GM21381 (cell line): Measurements from ENCODE around the gene TUBB2B.
"Not testable (repeated sequence)": the region's sequence is repeated elsewhere in the genome, so short reads cannot be mapped to it uniquely, and the experiment has no call there.

Experiments
- ATAC-seq: cut with Tn5 transposase; IDR thresholded peaks from one replicate; pipeline ENCODE4 v1.9.1; 2021; ENCODE audit warnings: mild to moderate bottlenecking, moderate library complexity; ENCODE audit not compliant: unreplicated experiment

The TUBB2B gene

GRCh38 chr6:3258720-3259490, 31.5 kb upstream of the TUBB2B start, which contains the start of gene PSMG4:
Gene PSMG4 (plus strand): TSS chr6:3258947. CDS start chr6:3259023, 76 bp downstream.
- peak; percentile 74 for ATAC-seq

- no peak for ATAC-seq
These were observed 30.7 kb upstream of the TUBB2B start for GRCh38 chr6:3258201-3258600.

- no peak for ATAC-seq
These were observed 26.1 kb upstream of the TUBB2B start for GRCh38 chr6:3253597-3253961.

- ATAC-seq, result no peak
These were observed 25.6 kb upstream of the TUBB2B start for GRCh38 chr6:3252861-3253596.

GRCh38 chr6:3252369-3252768, 24.9 kb upstream of the TUBB2B start:
- ATAC-seq, result no peak

GRCh38 chr6:3251462-3252314, 24.2 kb upstream of the TUBB2B start:
- ATAC-seq, result peak; percentile 71

- no peak for ATAC-seq
These were observed 22.8 kb upstream of the TUBB2B start for GRCh38 chr6:3250231-3250675.

GRCh38 chr6:3249821-3250220, 22.4 kb upstream of the TUBB2B start:
- ATAC-seq, result no peak

GRCh38 chr6:3247255-3248146, 20.0 kb upstream of the TUBB2B start:
- ATAC-seq, result no peak

- ATAC-seq, result no peak
These were observed 17.8 kb upstream of the TUBB2B start for GRCh38 chr6:3245216-3245615.

- not testable (repeated sequence) for ATAC-seq
These were observed 17.3 kb upstream of the TUBB2B start for GRCh38 chr6:3244832-3245161.

- no peak for ATAC-seq
These were observed 16.8 kb upstream of the TUBB2B start for GRCh38 chr6:3244003-3244831.

- ATAC-seq, result no peak
These were observed 15.3 kb upstream of the TUBB2B start for GRCh38 chr6:3242768-3243167.

- ATAC-seq, result not testable (repeated sequence)
These were observed 14.3 kb upstream of the TUBB2B start for GRCh38 chr6:3241745-3242144.

- no peak for ATAC-seq
These were observed 13.1 kb upstream of the TUBB2B start for GRCh38 chr6:3240595-3240994.

- ATAC-seq, result no peak
These were observed 11.8 kb upstream of the TUBB2B start for GRCh38 chr6:3239110-3239830.

- no peak for ATAC-seq
These were observed 10.6 kb upstream of the TUBB2B start for GRCh38 chr6:3237761-3238662.

- ATAC-seq, result no peak
These were observed 8.6 kb upstream of the TUBB2B start for GRCh38 chr6:3236005-3236404.
